Cardiac muscle cell (in vitro differentiated cells and primary cell): ENCODE measurements around the gene GLB1L2. TPM values are rescaled to one million over a fixed set of nuclear protein-coding genes. Genes with fewer than 3 reads are reported as not detected.
A peak's percentile ranks its signal among the peaks of the same experiment; 100 is the strongest.

ENCODE experiments used
- DNase-seq, 2 donors: peaks; one replicate each; pipeline versions ENCODE4 v3.0.0 to v3.0.0-alpha.2; 2010 to 2017; ENCODE audit warnings: low read depth in 1 of 2, low spot score in 1 of 2
- H3K27ac ChIP-seq: fragments of 200-600 bp; sonication (generic); 2 replicates; pipeline ENCODE4 v1.5.1; 2016
- H3K27me3 ChIP-seq: fragments of 200-600 bp; sonication (generic); 2 replicates; pipeline ENCODE4 v1.6.0; 2016; ENCODE audit warnings: control low read depth
- H3K36me3 ChIP-seq: fragments of 200-600 bp; sonication (generic); 2 replicates; pipeline ENCODE4 v1.5.1; 2016; ENCODE audit warnings: control low read depth
- H3K4me1 ChIP-seq: fragments of 200-600 bp; sonication (generic); 2 replicates; pipeline ENCODE4 v1.8.1; 2017; ENCODE audit warnings: low read depth, mild to moderate bottlenecking, mixed run types
- H3K4me3 ChIP-seq: fragments of 200-600 bp; sonication (generic); 2 replicates; pipeline ENCODE4 v1.5.1; 2016; ENCODE audit warnings: mild to moderate bottlenecking
- H3K9me3 ChIP-seq: fragments of 200-600 bp; sonication (generic); 2 replicates; pipeline ENCODE4 v1.5.1; 2017; ENCODE audit warnings: low read depth, mild to moderate bottlenecking, control low read depth
- CTCF ChIP-seq: IDR thresholded peaks from 2 replicates; pipeline ENCODE4 v1.5.1; 2012; ENCODE audit warnings: low read depth, mild to moderate bottlenecking, low read length
- polyA plus RNA-seq: library from polyadenylated mRNA; unstranded; fragments of >200 nt; fragmentation: Nextera tagmentation; extraction: Ambion mirVana; gene quantifications from 2 replicates; pipeline ENCODE4 v1.2.1, GENCODE V29; 2016
- total RNA-seq: library from RNA; depleted of rRNA; stranded (reverse); fragments of >200 nt; gene quantifications from 2 replicates; pipeline ENCODE4 v1.2.3, GENCODE V29; 2016

Gene GLB1L2
- total and polyA plus RNA-seq, 2 experiments from 2014 or later = 2.6 to 3.8 TPM

- Histone ChIP-seq H3K36me3 (no peaks in the 10 kb centered on the region), H3K4me1 (no peaks in the 10 kb centered on the region), H3K27ac (no peak overlapping the region), H3K9me3 (no peaks in the 10 kb centered on the region), H3K27me3 (no peaks in the 10 kb centered on the region), H3K4me3 (no peak overlapping the region)
- no peak for TF ChIP-seq CTCF
- no peak for DNase-seq
These were observed 25.7 kb downstream of the GLB1L2 start for GRCh38 chr11:134357545-134357839.

- TF ChIP-seq CTCF = no peak
- H3K9me3 ChIP-seq = no peaks in the 10 kb centered on the region
- H3K27me3 ChIP-seq = no peaks in the 10 kb centered on the region
- DNase-seq = no peak
- H3K4me1 ChIP-seq = no peaks in the 10 kb centered on the region
- no peak overlapping the region for H3K27ac ChIP-seq
- H3K36me3 ChIP-seq = no peaks in the 10 kb centered on the region
- no peak overlapping the region for H3K4me3 ChIP-seq
These were observed 26.5 kb downstream of the GLB1L2 start for GRCh38 chr11:134358165-134358855.

GRCh38 chr11:134358856-134359490 lies 27.2 kb downstream of the GLB1L2 start:
- DNase-seq = no peak
- Histone ChIP-seq H3K4me1 (no peaks in the 10 kb centered on the region), H3K27ac (no peak overlapping the region), H3K27me3 (no peaks in the 10 kb centered on the region), H3K4me3 (no peak overlapping the region), H3K9me3 (no peaks in the 10 kb centered on the region), H3K36me3 (no peaks in the 10 kb centered on the region)
- TF ChIP-seq CTCF = no peak

- no peaks in the 10 kb centered on the region for H3K9me3 ChIP-seq
- no peaks in the 10 kb centered on the region for H3K36me3 ChIP-seq
- no peak for TF ChIP-seq CTCF
- H3K4me3 ChIP-seq = no peak overlapping the region
- no peak for DNase-seq
- no peak overlapping the region for H3K27ac ChIP-seq
- no peaks in the 10 kb centered on the region for H3K4me1 ChIP-seq
- H3K27me3 ChIP-seq = no peaks in the 10 kb centered on the region
These were observed 27.9 kb downstream of the GLB1L2 start for GRCh38 chr11:134359646-134360045.

GRCh38 chr11:134360050-134360835 lies 28.5 kb downstream of the GLB1L2 start:
- TF ChIP-seq CTCF = peak; percentile 86
- no peaks in the 10 kb centered on the region for H3K9me3 ChIP-seq
- no peaks in the 10 kb centered on the region for H3K27me3 ChIP-seq

More at GRCh38 chr11:134360050-134360835, 28.5 kb downstream of the GLB1L2 start:
- Histone ChIP-seq H3K4me1 (no peaks in the 10 kb centered on the region), H3K4me3 (no peak overlapping the region), H3K27ac (no peak overlapping the region), H3K36me3 (no peaks in the 10 kb centered on the region)
- DNase-seq = peak; percentile 78 to 88
